GM19099 (cell line): ENCODE results near the gene MRPS7.
A peak's percentile ranks its signal among the peaks of the same experiment; 100 is the strongest.

Experiments
- POLR2A ChIP-seq: IDR thresholded peaks from 3 replicates; pipeline ENCODE4 v1.6.1; 2011; ENCODE audit warnings: low read depth; ENCODE audit not compliant: insufficient read length; ENCODE audit errors: extremely low read depth

MRPS7 gene

DNA sequence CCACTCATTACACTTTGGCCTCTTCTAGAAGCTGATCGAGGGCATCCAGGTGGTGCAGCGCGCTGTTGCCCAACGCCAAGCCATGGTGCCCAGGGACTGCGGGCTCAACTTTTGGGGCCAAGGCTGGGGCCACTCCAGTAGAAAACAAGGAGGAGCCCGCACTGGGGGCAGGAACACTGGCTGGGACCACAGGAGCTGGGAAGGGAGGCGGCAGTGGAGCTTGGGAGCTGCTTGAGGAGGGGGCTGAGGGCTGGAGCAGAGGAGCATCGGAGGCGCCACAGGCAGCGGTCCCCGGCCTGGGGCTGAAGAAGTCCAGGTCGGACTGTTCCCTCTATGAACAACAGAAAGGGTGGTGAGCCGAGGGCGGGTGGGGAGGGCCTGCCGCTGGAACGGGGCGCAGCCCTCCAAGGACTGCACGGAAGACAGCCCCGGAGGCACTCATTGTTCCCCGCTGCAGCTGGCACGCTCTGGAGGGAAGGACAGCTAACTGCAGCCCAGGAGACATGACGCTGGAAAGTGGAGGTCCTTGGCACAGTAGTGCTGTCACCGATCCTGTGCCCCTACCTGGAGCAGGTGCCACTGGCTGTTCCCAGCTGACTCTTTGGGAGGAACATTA, 21.8 kb upstream of the MRPS7 start:
- no peak for TF ChIP-seq POLR2A

DNA sequence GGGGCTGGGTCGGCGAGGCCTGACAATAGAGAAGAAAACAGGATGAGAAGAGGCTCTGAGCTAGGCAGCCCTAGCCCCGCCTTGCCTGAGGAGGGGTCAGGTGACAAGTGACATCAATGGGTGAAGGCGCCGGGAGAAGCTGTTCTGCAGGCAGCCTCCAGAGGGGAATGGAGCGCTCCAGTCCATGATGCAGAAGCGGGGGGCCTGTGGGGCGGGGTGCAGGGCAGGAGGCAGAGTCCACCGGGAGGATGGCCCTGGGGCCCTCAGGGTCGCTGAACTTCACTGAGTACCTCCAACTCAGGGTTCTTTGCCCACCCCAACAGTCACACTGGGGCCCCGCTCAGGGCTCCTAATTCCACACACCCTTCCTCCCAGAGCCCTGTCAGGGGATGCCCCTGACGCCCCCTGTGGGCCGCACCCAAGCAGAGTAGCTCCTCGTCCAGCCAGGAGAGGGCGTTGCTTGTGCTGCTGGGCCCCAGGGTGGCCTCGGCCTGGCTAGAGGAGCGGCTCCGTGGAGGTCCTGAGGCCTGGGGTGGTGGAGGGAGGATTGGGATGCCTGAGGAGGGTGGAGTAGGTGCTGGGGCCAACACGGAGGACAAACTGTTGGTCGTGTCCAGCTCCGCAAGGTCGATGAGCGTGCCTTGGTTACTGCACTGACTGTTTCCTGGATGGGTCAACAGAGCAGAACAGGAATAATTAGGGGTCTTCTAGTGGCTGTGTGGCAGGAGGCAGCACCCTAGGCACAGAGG, 21.1 kb upstream of the MRPS7 start:
- no peak for TF ChIP-seq POLR2A

DNA sequence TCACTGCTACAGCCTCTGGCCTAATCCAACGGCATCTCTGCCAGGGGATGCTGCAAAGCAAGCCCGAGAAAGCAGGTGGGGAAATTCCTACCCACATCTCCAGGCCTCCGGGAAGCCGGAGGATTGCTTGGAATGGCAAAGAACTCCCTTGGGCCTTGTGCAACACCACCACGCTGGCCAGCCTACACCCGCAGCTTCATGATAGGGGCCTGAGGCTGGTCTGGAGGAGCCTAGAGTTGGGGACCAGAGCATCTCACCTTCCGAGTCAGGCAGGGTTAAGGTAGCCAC, 20.6 kb upstream of the MRPS7 start:
- TF ChIP-seq POLR2A, result no peak

DNA sequence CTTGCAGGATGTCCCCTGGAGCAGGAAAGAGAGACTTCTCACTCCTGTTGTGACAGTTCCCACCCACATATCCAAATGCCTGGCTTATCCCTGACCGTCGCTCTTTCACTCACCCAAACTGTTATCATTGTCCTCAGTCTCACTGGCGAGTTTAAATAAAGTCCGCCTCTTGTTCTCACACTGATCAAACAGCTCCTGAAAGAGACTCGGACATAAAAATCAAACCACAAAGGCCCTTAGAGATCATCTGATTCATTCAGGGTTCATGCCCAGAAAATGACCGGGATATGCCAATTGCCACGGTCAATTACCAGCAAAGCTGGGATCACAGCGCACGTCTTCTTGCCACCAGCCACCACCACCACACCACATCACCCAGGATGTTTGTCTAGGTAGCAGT, 20.2 kb upstream of the MRPS7 start:
- TF ChIP-seq POLR2A, result no peak

DNA sequence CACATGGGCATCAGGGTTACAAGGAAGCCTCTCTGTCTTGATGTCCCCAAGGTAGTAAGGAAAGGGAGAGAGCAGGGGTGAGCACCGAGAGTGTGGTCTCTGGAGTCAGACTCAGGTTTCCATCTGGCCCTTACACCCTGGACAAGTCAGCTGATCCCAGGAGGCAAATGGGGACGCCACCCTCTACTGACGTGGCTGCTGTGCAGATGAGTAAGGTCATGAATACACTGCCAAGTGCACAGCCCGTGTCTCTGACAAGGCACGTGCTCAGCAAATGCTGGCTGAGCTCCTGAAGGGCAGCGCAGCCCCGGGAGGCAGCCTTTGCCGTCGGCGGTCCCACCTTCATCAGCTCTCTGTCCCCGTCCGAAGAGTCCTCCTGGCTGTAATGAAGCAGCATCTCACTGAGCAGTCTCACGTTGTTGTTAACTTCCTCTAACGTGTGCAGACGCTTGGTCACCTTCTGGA, 19.7 kb upstream of the MRPS7 start:
- TF ChIP-seq POLR2A, result no peak

DNA sequence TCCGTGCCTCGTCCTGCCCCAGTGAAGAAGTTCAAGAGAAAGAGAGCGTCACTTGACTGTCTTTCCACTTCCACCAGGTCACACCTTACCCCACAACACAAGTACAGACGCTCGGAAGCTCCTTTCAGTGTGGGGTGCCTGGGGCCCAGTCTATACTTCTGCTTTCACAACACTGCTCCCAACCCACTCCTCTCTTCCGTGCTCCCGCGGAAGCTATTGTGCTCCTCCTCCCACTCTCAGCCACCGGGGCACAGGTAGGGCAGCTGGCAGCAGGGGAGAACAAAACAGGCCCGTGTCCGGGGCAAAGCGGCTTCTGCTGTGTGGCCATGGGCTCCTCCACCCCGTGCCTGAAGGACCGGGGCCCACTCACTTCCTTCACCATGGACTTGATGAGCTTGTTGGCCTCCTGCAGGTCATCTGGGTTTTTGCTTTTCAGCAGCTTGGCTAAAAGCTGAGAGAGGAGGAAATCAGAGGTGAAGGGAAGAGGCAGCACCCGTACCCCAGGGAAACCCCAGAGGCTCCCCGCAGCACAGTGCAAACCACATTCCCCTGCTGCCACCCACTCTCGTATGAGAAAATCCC, 19.1 kb upstream of the MRPS7 start:
- TF ChIP-seq POLR2A, result no peak

DNA sequence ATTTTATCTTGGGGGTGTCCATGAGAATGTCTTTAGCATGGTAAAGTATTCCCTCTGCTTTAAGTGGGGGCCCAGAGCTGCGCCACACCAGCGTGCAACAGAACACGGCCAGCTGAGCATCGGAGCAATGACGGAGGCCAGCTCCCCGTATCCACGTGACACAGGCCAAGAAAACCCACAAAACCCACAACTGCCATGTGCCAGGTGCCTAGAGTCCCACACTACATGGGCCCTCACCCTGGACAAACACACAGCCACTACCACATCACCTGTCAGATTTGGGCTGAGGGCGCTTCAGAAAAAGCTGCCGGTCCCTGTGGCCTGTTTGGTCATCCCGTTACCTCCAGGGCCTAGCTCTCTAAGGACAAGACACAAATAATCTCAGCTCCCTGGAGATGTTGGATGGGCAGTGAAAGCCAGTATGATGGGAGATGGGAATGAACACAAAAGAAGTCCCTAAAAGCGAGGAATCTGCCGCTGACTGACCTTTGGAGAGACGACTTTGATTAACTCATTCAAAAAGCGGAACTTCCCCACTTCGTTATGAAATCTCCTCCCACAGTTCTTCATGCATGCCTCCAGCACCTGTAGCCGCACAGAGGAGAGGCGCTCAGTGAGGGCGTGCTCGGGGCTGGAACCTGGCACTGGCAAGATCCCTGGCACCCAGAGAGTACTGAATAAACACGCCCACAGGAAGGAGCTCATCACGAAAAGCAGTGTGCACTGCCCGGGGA, 17.4 kb upstream of the MRPS7 start:
- no peak for TF ChIP-seq POLR2A

DNA sequence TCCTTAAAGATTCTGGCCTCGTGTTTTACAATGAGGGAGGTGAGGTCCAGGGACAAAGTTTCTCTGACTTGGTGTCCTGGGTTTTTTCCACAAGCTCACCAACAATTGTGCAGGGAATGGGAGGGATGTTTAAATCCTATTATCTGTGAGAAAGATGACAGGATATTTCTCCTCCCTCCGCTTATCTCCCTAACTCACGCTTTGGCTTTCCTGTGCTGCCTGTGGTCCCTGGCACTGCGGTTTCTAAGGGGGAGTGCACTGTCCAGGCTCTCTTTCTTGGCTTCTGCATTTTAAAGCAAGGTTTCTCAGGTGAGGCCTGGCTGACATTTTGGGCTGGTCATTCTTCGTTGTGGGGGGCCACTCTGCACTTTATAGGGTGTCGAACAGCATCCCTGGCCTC, 16.7 kb upstream of the MRPS7 start:
- no peak for TF ChIP-seq POLR2A

DNA sequence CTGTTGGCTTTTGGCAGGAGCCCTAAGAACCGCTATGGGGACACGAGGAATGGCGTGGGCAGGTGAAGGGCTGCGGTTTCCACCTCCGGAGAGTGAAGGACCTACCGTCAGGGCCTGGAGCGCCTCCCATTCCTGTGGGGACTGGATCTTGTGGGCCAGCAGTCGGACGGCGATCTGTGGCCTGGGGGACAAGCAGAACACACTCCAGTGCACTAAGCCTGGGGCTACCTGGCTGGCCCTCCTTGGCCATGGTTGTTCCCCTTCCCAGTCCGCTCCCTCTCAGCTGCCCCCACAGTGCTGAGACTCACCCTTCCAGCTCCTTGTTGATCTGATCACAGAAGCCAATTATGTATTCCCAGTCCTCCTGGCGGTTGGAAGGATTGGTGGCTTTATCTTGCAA, 15.3 kb upstream of the MRPS7 start:
- TF ChIP-seq POLR2A, result no peak

DNA sequence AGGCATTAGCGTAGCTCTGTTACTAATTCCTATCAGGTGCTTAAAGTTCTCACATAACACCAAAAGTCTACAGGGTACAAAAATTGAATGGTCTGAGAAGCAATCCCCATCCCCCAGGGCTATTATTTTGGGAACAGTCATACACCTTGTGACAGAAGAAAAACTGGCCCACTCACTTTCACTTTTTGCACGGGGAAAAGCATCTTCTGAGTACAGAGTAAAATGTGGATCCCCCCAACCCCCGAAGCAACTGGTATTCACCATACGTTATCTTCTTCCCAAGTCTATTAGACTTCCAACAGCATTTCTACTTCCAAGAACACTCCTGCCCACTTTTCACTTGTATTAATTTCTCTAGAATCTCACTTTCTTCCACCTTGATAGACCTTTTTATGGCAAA, 12.1 kb upstream of the MRPS7 start:
- TF ChIP-seq POLR2A, result no peak

DNA sequence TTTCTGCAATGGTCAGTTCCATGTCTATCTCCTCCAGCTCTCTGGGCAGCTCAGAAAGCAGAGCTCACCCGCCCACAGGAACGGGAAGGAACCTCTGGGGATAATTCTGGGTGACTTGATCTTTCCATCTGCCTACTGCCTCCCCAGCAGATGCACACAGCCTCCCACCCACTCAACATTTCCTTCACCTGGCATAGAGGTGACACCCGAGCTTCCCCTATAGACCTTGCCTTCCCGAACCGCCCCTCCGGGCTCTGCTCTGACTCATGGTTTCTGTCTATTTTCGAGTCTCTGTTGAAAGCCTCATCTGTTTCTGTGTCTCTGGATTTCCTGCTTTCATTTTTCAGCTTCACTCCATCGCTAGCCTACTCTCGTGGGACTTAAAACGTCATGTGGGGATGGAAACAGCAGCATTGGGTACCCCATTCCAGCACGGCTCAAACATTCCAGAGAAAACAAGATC, 11.6 kb upstream of the MRPS7 start:
- TF ChIP-seq POLR2A, result no peak

DNA sequence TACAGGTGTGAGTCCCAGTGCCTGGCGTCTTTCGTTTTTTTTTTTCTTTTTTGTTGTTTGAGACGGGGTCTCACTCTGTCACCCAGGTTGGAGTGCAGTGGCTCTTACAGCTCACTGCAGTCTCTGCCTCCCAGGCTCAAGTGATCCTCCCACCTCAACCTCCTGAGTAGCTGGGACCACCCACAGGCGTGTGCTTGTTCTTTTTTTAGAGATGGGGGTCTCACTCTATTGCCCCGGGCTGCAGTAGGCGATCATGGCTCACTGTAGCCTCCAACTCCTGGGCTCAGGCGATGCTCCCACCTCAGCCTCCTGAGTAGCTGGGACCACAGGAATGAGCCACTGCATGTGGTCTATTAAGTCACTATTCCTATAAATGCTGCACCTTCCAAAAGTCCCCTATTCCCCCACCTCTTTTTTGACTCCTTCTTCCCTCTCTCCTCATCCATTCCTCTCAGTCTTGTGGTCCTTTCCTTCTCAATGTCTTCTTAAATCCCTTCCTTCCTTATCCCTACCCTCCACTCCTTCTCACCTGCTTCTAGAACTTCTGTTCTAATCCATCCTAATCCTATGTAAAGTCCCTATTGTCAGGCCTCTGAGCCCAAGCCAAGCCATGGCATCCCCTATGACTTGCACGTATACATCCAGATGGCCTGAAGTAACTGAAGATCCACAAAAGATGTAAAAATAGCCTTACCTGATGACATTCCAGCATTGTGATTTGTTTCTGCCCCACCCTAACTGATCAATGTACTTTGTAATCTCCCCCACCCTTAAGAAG, 9.5 kb upstream of the MRPS7 start:
- TF ChIP-seq POLR2A, result no peak

DNA sequence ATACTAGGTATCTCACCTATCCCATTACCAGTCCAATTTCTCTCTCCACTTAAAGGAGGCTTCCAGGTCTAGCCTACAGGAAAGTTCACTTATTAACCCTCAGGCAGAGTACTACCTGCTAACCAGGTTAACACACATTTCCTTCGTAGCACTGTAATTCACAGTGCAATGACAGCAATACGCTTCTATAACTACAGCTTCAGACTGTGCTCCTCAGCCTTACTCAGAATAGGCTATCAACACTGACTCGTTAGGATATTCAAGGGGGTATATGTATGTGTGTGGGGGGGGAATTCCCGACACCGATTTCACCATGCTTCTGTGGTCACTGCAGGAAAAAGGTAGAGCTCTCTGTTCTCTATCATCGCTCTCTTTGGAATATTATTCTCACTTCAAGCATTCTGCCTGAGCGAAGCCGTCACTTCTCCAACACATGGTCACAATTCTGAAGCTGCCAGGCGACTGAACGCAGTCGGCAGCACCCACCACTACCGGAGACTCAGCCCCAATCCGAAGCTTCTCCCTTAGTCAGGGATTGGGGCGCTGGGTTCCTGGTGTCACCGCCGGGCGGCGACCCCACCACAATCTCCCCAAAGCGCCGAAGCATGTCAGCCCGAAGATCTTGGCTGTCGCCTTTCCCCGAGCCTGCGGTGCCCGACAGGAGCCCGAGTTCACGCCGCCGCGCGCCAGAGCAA, 891 bp upstream of the MRPS7 start:
- peak; percentile 25 for TF ChIP-seq POLR2A

DNA sequence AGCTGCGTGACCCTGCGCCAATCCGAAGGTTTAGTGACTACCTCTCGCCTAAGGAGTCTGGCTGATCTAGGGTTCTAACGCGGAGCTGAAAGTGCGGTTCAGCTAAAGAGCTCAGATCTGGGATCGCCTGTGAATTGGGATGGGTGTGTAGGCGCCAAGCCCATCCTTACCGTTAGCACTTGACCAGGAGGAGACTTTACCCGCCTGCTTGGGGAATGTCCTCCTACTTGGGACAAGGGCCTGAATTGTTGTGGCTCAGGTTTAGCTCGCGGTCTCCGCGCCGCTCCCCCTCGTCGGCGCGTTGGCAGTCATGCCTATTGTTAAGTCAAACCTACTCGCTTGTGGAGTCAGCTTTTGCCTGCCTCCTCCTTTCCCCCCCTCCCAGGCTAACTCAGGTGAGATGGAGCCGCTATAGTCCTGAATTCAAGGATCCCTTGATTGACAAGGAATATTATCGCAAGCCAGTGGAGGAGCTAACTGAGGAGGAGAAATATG, 480 bp downstream of the MRPS7 start:
- TF ChIP-seq POLR2A, result no peak
